KG1 (cell line): ENCODE results near the gene SOX15.

Experiments used
- DNase-seq: peaks from one replicate; lab custom pipeline; 2025; lab: John Stamatoyannopoulos, UW

SOX15 gene

GRCh38 chr17:7557775-7558543, 31.9 kb downstream of the SOX15 start:
- DNase-seq: no peak

GRCh38 chr17:7557147-7557764, 32.6 kb downstream of the SOX15 start:
- DNase-seq: no peak

- no peak for DNase-seq
Measured at GRCh38 chr17:7556627-7557026, 33.3 kb downstream of the SOX15 start.

GRCh38 chr17:7555320-7555948, 34.5 kb downstream of the SOX15 start:
- no peak for DNase-seq

GRCh38 chr17:7553356-7553755, 36.5 kb downstream of the SOX15 start:
- no peak for DNase-seq

- no peak for DNase-seq
Measured at GRCh38 chr17:7552621-7553051, 37.3 kb downstream of the SOX15 start.

GRCh38 chr17:7551396-7551795, 38.5 kb downstream of the SOX15 start:
- DNase-seq: no peak

GRCh38 chr17:7550344-7550743, 39.5 kb downstream of the SOX15 start:
- no peak for DNase-seq

GRCh38 chr17:7549401-7550055, 40.4 kb downstream of the SOX15 start:
- no peak for DNase-seq

GRCh38 chr17:7548585-7549400, 41.1 kb downstream of the SOX15 start, which contains the start of gene TNFSF12:
TSS of gene TNFSF12 (plus strand) at chr17:7549058. CDS start at chr17:7549154, 96 bp downstream.
- no peak for DNase-seq

GRCh38 chr17:7544911-7545310, 45.0 kb downstream of the SOX15 start:
- no peak for DNase-seq

- DNase-seq: no peak
Measured at GRCh38 chr17:7541074-7541621, 48.7 kb downstream of the SOX15 start.

- no peak for DNase-seq
Measured at GRCh38 chr17:7538891-7539545, 50.9 kb downstream of the SOX15 start.
